PC-3 (cell line): ENCODE results near the gene ABLIM2. TPM values are rescaled to one million over a fixed set of nuclear protein-coding genes. Genes with fewer than 3 reads are reported as not detected.

ENCODE experiments used
- ATAC-seq: fragments of 200-7000 bp; cut with Tn5 transposase; 2 replicates; pipeline ENCODE4 v1.9.1; 2020; ENCODE audit warnings: mild to moderate bottlenecking, moderate library complexity
- BruUV-seq: library from RNA; stranded (reverse); fragments of 400-500 nt; replicated peaks from 2 replicates; lab custom pipeline; 2021; lab: Mats Ljungman, UMichigan
- CTCF ChIA-PET: fragments of 300-600 bp; sonication (Branson Sonifier 250); formaldehyde crosslinking; loops from one replicate; lab custom pipeline; 2022; ENCODE audit warnings: antibody characterized with exemption; lab: Charles Lee
- POLR2A ChIA-PET: fragments of 300-600 bp; sonication (Branson Sonifier 250); formaldehyde crosslinking; loops from one replicate; lab custom pipeline; 2022; ENCODE audit warnings: antibody characterized with exemption; ENCODE audit not compliant: unreplicated experiment; lab: Charles Lee
- DNase-seq: peaks from one replicate; pipeline ENCODE4 v3.0.0-alpha.2; 2015
- H2AFZ ChIP-seq: fragments of 300-600 bp; sonication (generic); 2 replicates; pipeline ENCODE4 v1.6.0; 2016; ENCODE audit warnings: antibody characterized with exemption, low read length
- H3F3A ChIP-seq: fragments of 300-600 bp; sonication (generic); one replicate; pipeline ENCODE4 v1.6.0; 2017; ENCODE audit warnings: antibody characterized with exemption, low read length, control low read depth, mild to moderate bottlenecking; ENCODE audit not compliant: unreplicated experiment
- H3K27ac ChIP-seq: fragments of 300-600 bp; sonication (generic); 2 replicates; pipeline ENCODE4 v1.5.1; 2016; ENCODE audit warnings: mild to moderate bottlenecking, low read length
- H3K27me3 ChIP-seq: fragments of 300-600 bp; sonication (generic); 2 replicates; pipeline ENCODE4 v1.6.1; 2016; ENCODE audit warnings: low read length, mixed read lengths
- H3K36me3 ChIP-seq: fragments of 300-600 bp; sonication (generic); 2 replicates; pipeline ENCODE4 v1.6.1; 2016; ENCODE audit warnings: low read depth, mixed run types, low read length, mixed read lengths
- H3K4me1 ChIP-seq: fragments of 300-600 bp; sonication (generic); 2 replicates; pipeline ENCODE4 v1.5.1; 2016; ENCODE audit warnings: low read length; ENCODE audit not compliant: insufficient read depth
- H3K4me2 ChIP-seq: fragments of 300-600 bp; sonication (generic); 2 replicates; pipeline ENCODE4 v1.6.0; 2016; ENCODE audit warnings: low read length
- H3K4me3 ChIP-seq: fragments of 300-600 bp; sonication (generic); 2 replicates; pipeline ENCODE4 v1.5.1; 2016; ENCODE audit warnings: mild to moderate bottlenecking, low read length, mixed read lengths
- H3K79me2 ChIP-seq: fragments of 300-600 bp; sonication (generic); 2 replicates; pipeline ENCODE4 v1.6.1; 2017; ENCODE audit warnings: low read length, mixed read lengths
- H3K9ac ChIP-seq: fragments of 300-600 bp; sonication (generic); 2 replicates; pipeline ENCODE4 v1.6.0; 2016; ENCODE audit warnings: mild to moderate bottlenecking, low read length
- H3K9me2 ChIP-seq: fragments of 300-600 bp; sonication (generic); replicated peaks from 2 replicates; pipeline ENCODE4 v1.6.1; 2016; ENCODE audit warnings: mixed run types, low read length, mixed read lengths
- H3K9me3 ChIP-seq: fragments of 300-600 bp; sonication (generic); 2 replicates; pipeline ENCODE4 v1.6.1; 2016; ENCODE audit warnings: low read length, mixed read lengths
- H4K20me1 ChIP-seq: fragments of 300-600 bp; sonication (generic); 2 replicates; pipeline ENCODE4 v1.6.1; 2016; ENCODE audit warnings: low read length, mixed read lengths
- CTCF ChIP-seq: fragments of 300-600 bp; sonication (generic); conservative IDR thresholded peaks from 2 replicates; pipeline ENCODE4 v1.5.1; 2017; ENCODE audit warnings: antibody characterized with exemption, low read depth, mild to moderate bottlenecking, low read length
- EZH2 ChIP-seq: fragments of 300-600 bp; sonication (generic); IDR thresholded peaks from one replicate; pipeline ENCODE4 v1.6.1; 2017; ENCODE audit warnings: antibody characterized with exemption, mild to moderate bottlenecking, low read length; ENCODE audit not compliant: unreplicated experiment
- EZH2phosphoT487 ChIP-seq: fragments of 300-600 bp; sonication (generic); IDR thresholded peaks from 2 replicates; pipeline ENCODE4 v1.6.1; 2018; ENCODE audit warnings: mild to moderate bottlenecking, antibody characterized with exemption, low read length, borderline replicate concordance
- intact Hi-C: fragments of 100-400 bp; cut with micrococcal nuclease; formaldehyde crosslinking; loops from 2 replicates; pipeline ENCODE4 v1.9.0; 2023
- total RNA-seq: library from RNA; depleted of rRNA; stranded (reverse); fragments of >200 nt; gene quantifications from 2 replicates; pipeline ENCODE4 v1.2.3, GENCODE V29; 2014

ABLIM2 gene
- total RNA-seq, 1 experiment from 2014 or later = 3.2 TPM

- Histone ChIP-seq H3K4me1 (no peaks in the 10 kb centered on the region), H4K20me1 (no peaks in the 10 kb centered on the region), H3K9me2 (no peaks in the 10 kb centered on the region), H3F3A (no peaks in the 10 kb centered on the region), H3K27me3 (no peaks in the 10 kb centered on the region), H3K9ac (no peak overlapping the region), H3K79me2 (no peaks in the 10 kb centered on the region), H2AFZ (no peak overlapping the region), H3K4me2 (no peak overlapping the region), H3K9me3 (no peaks in the 10 kb centered on the region), H3K4me3 (no peak overlapping the region), H3K36me3 (no peaks in the 10 kb centered on the region), H3K27ac (no peak overlapping the region)
- ChIA-PET CTCF (no interaction called here), POLR2A (no interaction called here)
- TF ChIP-seq CTCF = no peak
- no peak for TF ChIP-seq EZH2phosphoT487
- TF ChIP-seq EZH2 = no peak
- DNase-seq = no peak
- BruUV-seq = no TSS peak
- no peak for ATAC-seq
- intact Hi-C loops = no loop called here
These were observed 87.6 kb downstream of the ABLIM2 start for GRCh38 chr4:8070736-8071718.

- no TSS peak for BruUV-seq
- H3K4me2 ChIP-seq = no peak overlapping the region
- intact Hi-C loops = no loop called here
- no peaks in the 10 kb centered on the region for H3K27me3 ChIP-seq
- no peaks in the 10 kb centered on the region for H3K79me2 ChIP-seq
- no peak overlapping the region for H3K27ac ChIP-seq
- no peaks in the 10 kb centered on the region for H4K20me1 ChIP-seq
- DNase-seq (no peak), ATAC-seq (no peak)
- no peaks in the 10 kb centered on the region for H3K4me1 ChIP-seq
- H3K4me3 ChIP-seq = no peak overlapping the region
- no peak overlapping the region for H3K9ac ChIP-seq
- no peak overlapping the region for H2AFZ ChIP-seq
- CTCF ChIA-PET = no interaction called here
- TF ChIP-seq EZH2phosphoT487 (no peak), CTCF (no peak), EZH2 (no peak)
- no peaks in the 10 kb centered on the region for H3K36me3 ChIP-seq
- H3F3A ChIP-seq = no peaks in the 10 kb centered on the region
- no peaks in the 10 kb centered on the region for H3K9me2 ChIP-seq
- peaks cover 5% of the 10 kb centered on the region; the same call in 1 of the 2 replicates for H3K9me3 ChIP-seq
- POLR2A ChIA-PET = no interaction called here
These were observed 89.4 kb downstream of the ABLIM2 start for GRCh38 chr4:8069102-8069752.
